ENCODE results near the gene F10. TPM values are rescaled to one million over a fixed set of nuclear protein-coding genes. Genes with fewer than 3 reads are reported as not detected.

F10 gene
- polyA plus RNA-seq, 1 of the 3 experiments (the other 2 are of a cell fraction): 12.5 TPM

DNA sequence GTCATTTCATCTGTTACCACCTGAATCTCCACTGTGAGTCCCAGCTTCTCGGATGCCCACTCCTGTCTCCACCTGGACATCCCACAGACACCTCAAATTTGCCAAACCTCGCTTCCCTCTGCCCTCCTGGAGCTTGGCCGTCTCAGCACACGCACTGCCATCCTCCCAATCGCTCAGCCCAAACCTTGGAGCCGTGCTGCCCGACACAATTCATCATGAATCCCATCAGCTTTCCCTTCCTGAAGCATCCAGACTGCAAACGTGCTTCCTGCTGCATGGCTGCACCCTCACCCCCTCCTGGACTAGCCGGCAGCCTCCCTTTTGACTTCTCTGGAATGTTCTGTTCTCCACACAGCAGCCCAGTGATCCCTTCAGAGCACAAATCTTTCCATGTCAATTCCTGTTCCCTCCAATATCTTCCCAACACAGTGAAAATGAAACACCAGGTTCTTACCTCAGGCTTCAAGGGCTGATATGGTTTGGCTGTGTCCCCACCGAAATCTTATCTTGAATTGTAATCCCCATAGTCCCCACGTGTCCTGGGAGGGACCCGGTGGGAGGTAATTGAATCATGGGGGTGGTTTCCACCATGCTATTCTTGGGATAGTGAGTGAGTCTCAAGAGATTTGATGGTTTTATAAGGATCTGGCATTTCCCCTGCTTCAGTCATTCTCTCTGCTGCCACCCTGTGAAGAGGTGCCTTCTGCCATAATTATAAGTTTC is 34.8 kb downstream of the F10 start:
- 67% methylated on average over 12 of the region's 12 CpGs for WGBS (ENCODE audit: low lambda C conversion rate)
- Histone ChIP-seq H3K27ac (ENCODE audit: low read depth in 2 of 2, low read length in 1 of 2) (no peak overlapping the region), H3K27me3 (ENCODE audit: insufficient read depth) (no peaks in the 10 kb centered on the region), H3K36me3 (replicated peaks in 1 of 2; ENCODE audit: control insufficient read depth in 1 of 2, insufficient read depth in 2 of 2, low read length in 1 of 2) (no peaks in the 10 kb centered on the region), H3K9ac (no peak overlapping the region), H3K4me1 (ENCODE audit: control insufficient read depth in 1 of 2, insufficient read depth in 2 of 2, low read depth in 1 of 2, low read length in 1 of 2) (peaks cover 5 to 13% of the 10 kb centered on the region in 2 experiments; a peak in 1 of 4 replicates), H3K9me2 (no peaks in the 10 kb centered on the region), H3K4me3 (ENCODE audit: low read depth in 2 of 2, low read length in 1 of 2) (no peak overlapping the region), H3F3A (replicated peaks; ENCODE audit: insufficient read depth) (peaks cover 13% of the 10 kb centered on the region), H3K9me3 (no peaks in the 10 kb centered on the region), H3K4me2 (no peak overlapping the region), H2AFZ (ENCODE audit: low read depth) (no peak overlapping the region), H3K79me2 (ENCODE audit: insufficient read depth) (no peaks in the 10 kb centered on the region), H4K20me1 (ENCODE audit: insufficient read depth) (no peaks in the 10 kb centered on the region)
- TF ChIP-seq POLR2AphosphoS5 (IDR thresholded peaks at IDR 0.05; ENCODE audit: low read depth, low read length) (no peak), SIN3A (IDR thresholded peaks at IDR 0.05; ENCODE audit: borderline replicate concordance, low read depth, low read length) (no peak), USF1 (IDR thresholded peaks at IDR 0.05; ENCODE audit: borderline replicate concordance, low read depth) (no peak), YY1 (IDR thresholded peaks at IDR 0.05; ENCODE audit: low read depth) (no peak), CTCF (IDR thresholded peaks at IDR 0.05) (no peak), PBX3 (IDR thresholded peaks at IDR 0.05) (no peak), TEAD4 (IDR thresholded peaks at IDR 0.05; ENCODE audit: borderline replicate concordance, insufficient read depth) (no peak), EP300 (IDR thresholded peaks at IDR 0.05; ENCODE audit: borderline replicate concordance in 1 of 2, low read depth in 1 of 2, low read length in 1 of 2) (no peak), NFIC (IDR thresholded peaks at IDR 0.05; ENCODE audit: borderline replicate concordance) (no peak), RCOR1 (IDR thresholded peaks at IDR 0.05; ENCODE audit: low read length) (no peak), FOXM1 (IDR thresholded peaks at IDR 0.05; ENCODE audit: low read depth) (no peak), FOXJ3 (CRISPR knock-in tag; IDR thresholded peaks at IDR 0.05) (no peak), MXI1 (IDR thresholded peaks at IDR 0.05; ENCODE audit: low read depth, low read length) (no peak), FOSL2 (IDR thresholded peaks at IDR 0.05; ENCODE audit: borderline replicate concordance, low read depth) (no peak), SMC3 (IDR thresholded peaks at IDR 0.05; ENCODE audit: low read depth, low read length) (no peak), TAF1 (IDR thresholded peaks at IDR 0.05; ENCODE audit: borderline replicate concordance, low read depth, low read length) (no peak), ZBTB33 (IDR thresholded peaks at IDR 0.05; ENCODE audit: borderline replicate concordance, low read depth) (no peak), ELF1 (IDR thresholded peaks at IDR 0.05) (no peak)
- TF ChIP-seq, protein P1, sequence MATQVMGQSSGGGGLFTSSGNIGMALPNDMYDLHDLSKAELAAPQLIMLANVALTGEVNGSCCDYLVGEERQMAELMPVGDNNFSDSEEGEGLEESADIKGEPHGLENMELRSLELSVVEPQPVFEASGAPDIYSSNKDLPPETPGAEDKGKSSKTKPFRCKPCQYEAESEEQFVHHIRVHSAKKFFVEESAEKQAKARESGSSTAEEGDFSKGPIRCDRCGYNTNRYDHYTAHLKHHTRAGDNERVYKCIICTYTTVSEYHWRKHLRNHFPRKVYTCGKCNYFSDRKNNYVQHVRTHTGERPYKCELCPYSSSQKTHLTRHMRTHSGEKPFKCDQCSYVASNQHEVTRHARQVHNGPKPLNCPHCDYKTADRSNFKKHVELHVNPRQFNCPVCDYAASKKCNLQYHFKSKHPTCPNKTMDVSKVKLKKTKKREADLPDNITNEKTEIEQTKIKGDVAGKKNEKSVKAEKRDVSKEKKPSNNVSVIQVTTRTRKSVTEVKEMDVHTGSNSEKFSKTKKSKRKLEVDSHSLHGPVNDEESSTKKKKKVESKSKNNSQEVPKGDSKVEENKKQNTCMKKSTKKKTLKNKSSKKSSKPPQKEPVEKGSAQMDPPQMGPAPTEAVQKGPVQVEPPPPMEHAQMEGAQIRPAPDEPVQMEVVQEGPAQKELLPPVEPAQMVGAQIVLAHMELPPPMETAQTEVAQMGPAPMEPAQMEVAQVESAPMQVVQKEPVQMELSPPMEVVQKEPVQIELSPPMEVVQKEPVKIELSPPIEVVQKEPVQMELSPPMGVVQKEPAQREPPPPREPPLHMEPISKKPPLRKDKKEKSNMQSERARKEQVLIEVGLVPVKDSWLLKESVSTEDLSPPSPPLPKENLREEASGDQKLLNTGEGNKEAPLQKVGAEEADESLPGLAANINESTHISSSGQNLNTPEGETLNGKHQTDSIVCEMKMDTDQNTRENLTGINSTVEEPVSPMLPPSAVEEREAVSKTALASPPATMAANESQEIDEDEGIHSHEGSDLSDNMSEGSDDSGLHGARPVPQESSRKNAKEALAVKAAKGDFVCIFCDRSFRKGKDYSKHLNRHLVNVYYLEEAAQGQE (IDR thresholded peaks at IDR 0.05; ENCODE audit: low read depth, low read length): no peak
- TF ChIP-seq, protein P2, sequence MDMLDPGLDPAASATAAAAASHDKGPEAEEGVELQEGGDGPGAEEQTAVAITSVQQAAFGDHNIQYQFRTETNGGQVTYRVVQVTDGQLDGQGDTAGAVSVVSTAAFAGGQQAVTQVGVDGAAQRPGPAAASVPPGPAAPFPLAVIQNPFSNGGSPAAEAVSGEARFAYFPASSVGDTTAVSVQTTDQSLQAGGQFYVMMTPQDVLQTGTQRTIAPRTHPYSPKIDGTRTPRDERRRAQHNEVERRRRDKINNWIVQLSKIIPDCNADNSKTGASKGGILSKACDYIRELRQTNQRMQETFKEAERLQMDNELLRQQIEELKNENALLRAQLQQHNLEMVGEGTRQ (IDR thresholded peaks at IDR 0.05; ENCODE audit: borderline replicate concordance, low read depth, low read length): no peak
- ChIA-PET POLR2A (no interaction called here), CTCF (no interaction called here)
- no peak for DNase-seq
